ENCODE results near the gene DYNLT1.

Gene DYNLT1

DNA sequence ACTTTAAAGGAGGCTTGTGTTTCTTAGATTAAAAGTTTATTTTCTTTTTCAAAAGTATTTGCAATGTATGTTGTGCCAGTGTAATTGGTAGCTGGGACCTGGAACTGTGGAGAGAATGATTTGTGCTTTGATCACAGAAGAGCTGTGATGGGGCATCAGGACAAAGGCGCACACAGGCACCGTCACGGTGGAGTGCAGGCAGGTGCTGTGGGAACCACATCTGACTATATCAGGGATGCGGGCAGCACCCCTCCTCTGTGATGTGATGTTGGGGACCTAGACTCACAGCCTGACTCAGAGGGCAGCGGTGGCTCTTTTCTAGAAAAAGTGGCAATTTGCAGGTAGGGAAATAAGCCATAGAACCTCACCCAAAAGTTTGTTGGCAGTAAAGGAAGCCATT lies 39.8 kb upstream of the DYNLT1 start:
- TF ChIP-seq SPI1 (IDR thresholded peaks at IDR 0.05; ENCODE audit: borderline replicate concordance, low read depth) (no peak), POLR2AphosphoS5 (IDR thresholded peaks at IDR 0.05; ENCODE audit: low read depth) (no peak), GABPA (IDR thresholded peaks at IDR 0.05; ENCODE audit: low read depth) (no peak)
- TF ChIP-seq, protein P1, sequence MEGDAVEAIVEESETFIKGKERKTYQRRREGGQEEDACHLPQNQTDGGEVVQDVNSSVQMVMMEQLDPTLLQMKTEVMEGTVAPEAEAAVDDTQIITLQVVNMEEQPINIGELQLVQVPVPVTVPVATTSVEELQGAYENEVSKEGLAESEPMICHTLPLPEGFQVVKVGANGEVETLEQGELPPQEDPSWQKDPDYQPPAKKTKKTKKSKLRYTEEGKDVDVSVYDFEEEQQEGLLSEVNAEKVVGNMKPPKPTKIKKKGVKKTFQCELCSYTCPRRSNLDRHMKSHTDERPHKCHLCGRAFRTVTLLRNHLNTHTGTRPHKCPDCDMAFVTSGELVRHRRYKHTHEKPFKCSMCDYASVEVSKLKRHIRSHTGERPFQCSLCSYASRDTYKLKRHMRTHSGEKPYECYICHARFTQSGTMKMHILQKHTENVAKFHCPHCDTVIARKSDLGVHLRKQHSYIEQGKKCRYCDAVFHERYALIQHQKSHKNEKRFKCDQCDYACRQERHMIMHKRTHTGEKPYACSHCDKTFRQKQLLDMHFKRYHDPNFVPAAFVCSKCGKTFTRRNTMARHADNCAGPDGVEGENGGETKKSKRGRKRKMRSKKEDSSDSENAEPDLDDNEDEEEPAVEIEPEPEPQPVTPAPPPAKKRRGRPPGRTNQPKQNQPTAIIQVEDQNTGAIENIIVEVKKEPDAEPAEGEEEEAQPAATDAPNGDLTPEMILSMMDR (IDR thresholded peaks at IDR 0.05; ENCODE audit: insufficient read depth, low read length), result no peak
- TF ChIP-seq, protein P2, sequence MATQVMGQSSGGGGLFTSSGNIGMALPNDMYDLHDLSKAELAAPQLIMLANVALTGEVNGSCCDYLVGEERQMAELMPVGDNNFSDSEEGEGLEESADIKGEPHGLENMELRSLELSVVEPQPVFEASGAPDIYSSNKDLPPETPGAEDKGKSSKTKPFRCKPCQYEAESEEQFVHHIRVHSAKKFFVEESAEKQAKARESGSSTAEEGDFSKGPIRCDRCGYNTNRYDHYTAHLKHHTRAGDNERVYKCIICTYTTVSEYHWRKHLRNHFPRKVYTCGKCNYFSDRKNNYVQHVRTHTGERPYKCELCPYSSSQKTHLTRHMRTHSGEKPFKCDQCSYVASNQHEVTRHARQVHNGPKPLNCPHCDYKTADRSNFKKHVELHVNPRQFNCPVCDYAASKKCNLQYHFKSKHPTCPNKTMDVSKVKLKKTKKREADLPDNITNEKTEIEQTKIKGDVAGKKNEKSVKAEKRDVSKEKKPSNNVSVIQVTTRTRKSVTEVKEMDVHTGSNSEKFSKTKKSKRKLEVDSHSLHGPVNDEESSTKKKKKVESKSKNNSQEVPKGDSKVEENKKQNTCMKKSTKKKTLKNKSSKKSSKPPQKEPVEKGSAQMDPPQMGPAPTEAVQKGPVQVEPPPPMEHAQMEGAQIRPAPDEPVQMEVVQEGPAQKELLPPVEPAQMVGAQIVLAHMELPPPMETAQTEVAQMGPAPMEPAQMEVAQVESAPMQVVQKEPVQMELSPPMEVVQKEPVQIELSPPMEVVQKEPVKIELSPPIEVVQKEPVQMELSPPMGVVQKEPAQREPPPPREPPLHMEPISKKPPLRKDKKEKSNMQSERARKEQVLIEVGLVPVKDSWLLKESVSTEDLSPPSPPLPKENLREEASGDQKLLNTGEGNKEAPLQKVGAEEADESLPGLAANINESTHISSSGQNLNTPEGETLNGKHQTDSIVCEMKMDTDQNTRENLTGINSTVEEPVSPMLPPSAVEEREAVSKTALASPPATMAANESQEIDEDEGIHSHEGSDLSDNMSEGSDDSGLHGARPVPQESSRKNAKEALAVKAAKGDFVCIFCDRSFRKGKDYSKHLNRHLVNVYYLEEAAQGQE (IDR thresholded peaks at IDR 0.05; ENCODE audit: insufficient replicate concordance, low read depth), result no peak
- no peak for DNase-seq (ENCODE audit: low read depth in 1 of 2, low spot score in 1 of 2)
- H3K4me3 ChIP-seq (replicated peaks; ENCODE audit: insufficient read depth, low read length), result no peak overlapping the region

DNA sequence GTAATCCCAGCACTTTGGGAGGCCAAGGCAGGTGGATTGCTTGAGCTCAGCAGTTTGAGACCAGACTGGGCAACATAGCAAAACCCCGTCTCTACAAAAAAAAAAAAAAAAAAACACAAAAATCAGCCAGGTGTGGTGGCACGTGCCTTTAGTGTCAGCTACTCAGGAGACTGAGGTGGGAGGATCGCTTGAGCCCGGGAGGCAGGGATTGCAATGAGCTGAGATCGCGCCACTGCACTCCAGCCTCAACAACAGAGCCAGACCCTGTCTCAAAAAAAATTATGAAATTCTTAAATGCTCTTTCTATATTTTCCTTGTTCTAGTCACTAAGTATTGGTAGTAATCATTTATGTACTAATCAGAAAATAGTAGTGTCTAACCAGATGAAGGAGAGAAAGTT lies 35.9 kb upstream of the DYNLT1 start:
- no peak overlapping the region for H3K4me3 ChIP-seq (replicated peaks; ENCODE audit: insufficient read depth, low read length)
- H3K27ac ChIP-seq (replicated peaks), result no peak overlapping the region
- DNase-seq (ENCODE audit: low read depth in 1 of 2, low spot score in 1 of 2), result no peak
- TF ChIP-seq, protein P1 (IDR thresholded peaks at IDR 0.05; ENCODE audit: insufficient read depth, low read length), result no peak
- TF ChIP-seq POLR2AphosphoS5 (IDR thresholded peaks at IDR 0.05; ENCODE audit: low read depth) (no peak), SPI1 (IDR thresholded peaks at IDR 0.05; ENCODE audit: borderline replicate concordance, low read depth) (no peak), GABPA (IDR thresholded peaks at IDR 0.05; ENCODE audit: low read depth) (no peak)
- TF ChIP-seq, protein P2 (IDR thresholded peaks at IDR 0.05; ENCODE audit: insufficient replicate concordance, low read depth), result no peak
- H3K27me3 ChIP-seq (ENCODE audit: insufficient read depth, poor library complexity, severe bottlenecking), result peaks cover 6% of the 10 kb centered on the region

More for the DNA sequence above, 39.8 kb upstream of the DYNLT1 start:
- peaks cover 16% of the 10 kb centered on the region for H3K27me3 ChIP-seq (ENCODE audit: insufficient read depth, poor library complexity, severe bottlenecking)
- no peak overlapping the region for H3K27ac ChIP-seq (replicated peaks)

DNA sequence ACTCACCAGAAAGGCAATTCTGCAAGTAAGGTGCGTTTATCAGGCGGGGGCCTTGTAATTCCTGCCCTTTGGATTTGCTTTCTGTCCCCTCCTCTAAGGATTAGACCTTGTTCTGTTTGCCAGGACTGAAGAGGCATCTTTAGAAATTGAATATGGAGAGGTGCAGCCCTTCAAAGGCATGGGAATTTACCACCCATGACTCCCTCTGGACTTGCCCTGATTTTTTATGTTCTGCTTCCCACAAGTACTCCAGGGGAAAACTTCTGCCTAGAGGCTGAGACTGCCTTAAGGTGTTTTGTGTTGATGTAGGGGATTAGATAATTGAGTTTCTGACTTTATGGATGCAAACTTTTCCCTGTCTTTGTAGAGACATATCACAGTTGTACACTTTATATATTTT lies 35.5 kb upstream of the DYNLT1 start:
- no peak overlapping the region for H3K4me3 ChIP-seq (replicated peaks; ENCODE audit: insufficient read depth, low read length)
- DNase-seq (ENCODE audit: low read depth in 1 of 2, low spot score in 1 of 2), result no peak
- TF ChIP-seq, protein P1 (IDR thresholded peaks at IDR 0.05; ENCODE audit: insufficient read depth, low read length), result no peak
- TF ChIP-seq POLR2AphosphoS5 (IDR thresholded peaks at IDR 0.05; ENCODE audit: low read depth) (no peak), SPI1 (IDR thresholded peaks at IDR 0.05; ENCODE audit: borderline replicate concordance, low read depth) (no peak), GABPA (IDR thresholded peaks at IDR 0.05; ENCODE audit: low read depth) (no peak)
- TF ChIP-seq, protein P2 (IDR thresholded peaks at IDR 0.05; ENCODE audit: insufficient replicate concordance, low read depth), result no peak
- no peak overlapping the region for H3K27ac ChIP-seq (replicated peaks)
- peaks cover 6% of the 10 kb centered on the region for H3K27me3 ChIP-seq (ENCODE audit: insufficient read depth, poor library complexity, severe bottlenecking)
